IgD-negative memory B cell (primary cell): ENCODE results near the gene GJB5. TPM values are rescaled to one million over a fixed set of nuclear protein-coding genes. Genes with fewer than 3 reads are reported as not detected.
"Not testable (repeated sequence)": the region's sequence is repeated elsewhere in the genome, so short reads cannot be mapped to it uniquely, and the experiment has no call there.

Experiments used
- H3K27ac Mint-ChIP-seq, 3 donors: one replicate each; pipeline ENCODE4 v1.8.0; 2020 to 2022; ENCODE audit warnings: mild to moderate bottlenecking in 3 of 3, mixed read lengths in 3 of 3, moderate library complexity in 1 of 3
- H3K27me3 Mint-ChIP-seq: one replicate; pipeline ENCODE4 v1.8.0; 2021; ENCODE audit warnings: mixed read lengths
- H3K36me3 Mint-ChIP-seq: one replicate; pipeline ENCODE4 v1.8.0; 2020; ENCODE audit warnings: mild to moderate bottlenecking, mixed read lengths
- H3K4me1 Mint-ChIP-seq, 3 donors: one replicate each; pipeline ENCODE4 v1.8.0; 2020 to 2022; ENCODE audit warnings: mixed read lengths in 3 of 3, mild to moderate bottlenecking in 1 of 3
- H3K4me3 Mint-ChIP-seq, 4 donors: one replicate each; pipeline ENCODE4 v1.8.0; 2020 to 2022; ENCODE audit warnings: mild to moderate bottlenecking in 4 of 4, mixed read lengths in 4 of 4, moderate library complexity in 3 of 4
- H3K9me3 Mint-ChIP-seq, 3 donors: one replicate each; pipeline ENCODE4 v1.8.0; 2020 to 2021; ENCODE audit warnings: mixed read lengths in 3 of 3, mild to moderate bottlenecking in 1 of 3
- polyA plus RNA-seq: library from polyadenylated mRNA; unstranded; fragments of 300-500 nt; fragmentation: Illumina TruSeq; gene quantifications from one replicate; pipeline ENCODE4 v1.2.3, GENCODE V29; 2021

GJB5 gene
- polyA plus RNA-seq, 1 donor from 2014 or later: not detected

DNA sequence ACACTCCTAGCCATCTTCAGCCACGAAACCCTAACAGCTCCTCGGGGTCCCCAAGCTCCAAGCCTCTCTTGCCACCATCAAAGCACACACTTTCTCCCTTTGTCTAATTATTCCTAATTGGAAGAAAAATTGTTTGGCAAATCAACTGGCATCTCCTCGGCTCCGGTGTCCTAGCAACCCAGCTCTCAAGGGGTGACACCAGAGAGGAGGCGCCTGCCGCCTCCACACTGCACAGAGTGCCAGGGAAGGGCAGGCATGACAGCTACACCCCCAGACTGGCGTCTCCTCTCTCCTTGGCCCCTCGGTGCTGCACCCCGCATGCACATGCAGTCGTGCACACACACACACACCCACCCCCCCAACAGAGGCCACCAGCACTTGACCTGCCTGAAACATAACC lies 18.2 kb upstream of the GJB5 start:
- H3K4me3 Mint-ChIP-seq: no peak overlapping the region

GRCh38 chr1:34737236-34737635 lies 17.6 kb upstream of the GJB5 start:
- not testable (repeated sequence) for H3K36me3 Mint-ChIP-seq

More for the DNA sequence above, 18.2 kb upstream of the GJB5 start:
- H3K9me3 Mint-ChIP-seq: no peaks in the 10 kb centered on the region
- peaks cover 5% of the 10 kb centered on the region for H3K27me3 Mint-ChIP-seq
- H3K4me1 Mint-ChIP-seq: no peaks in the 10 kb centered on the region
- no peaks in the 10 kb centered on the region for H3K36me3 Mint-ChIP-seq
- H3K27ac Mint-ChIP-seq: no peak overlapping the region

GRCh38 chr1:34739613-34740012 lies 15.2 kb upstream of the GJB5 start:
- Mint-ChIP-seq H3K27me3 (peaks cover 2% of the 10 kb centered on the region), H3K4me3 (no peak overlapping the region), H3K27ac (no peak overlapping the region), H3K4me1 (peaks cover 0 to 4% (median 0%) of the 10 kb centered on the region in 3 donors), H3K36me3 (no peaks in the 10 kb centered on the region), H3K9me3 (no peaks in the 10 kb centered on the region)

More at GRCh38 chr1:34737236-34737635, 17.6 kb upstream of the GJB5 start:
- H3K27me3 Mint-ChIP-seq, H3K4me3 Mint-ChIP-seq, H3K9me3 Mint-ChIP-seq, H3K27ac Mint-ChIP-seq, H3K4me1 Mint-ChIP-seq: not testable (repeated sequence)

DNA sequence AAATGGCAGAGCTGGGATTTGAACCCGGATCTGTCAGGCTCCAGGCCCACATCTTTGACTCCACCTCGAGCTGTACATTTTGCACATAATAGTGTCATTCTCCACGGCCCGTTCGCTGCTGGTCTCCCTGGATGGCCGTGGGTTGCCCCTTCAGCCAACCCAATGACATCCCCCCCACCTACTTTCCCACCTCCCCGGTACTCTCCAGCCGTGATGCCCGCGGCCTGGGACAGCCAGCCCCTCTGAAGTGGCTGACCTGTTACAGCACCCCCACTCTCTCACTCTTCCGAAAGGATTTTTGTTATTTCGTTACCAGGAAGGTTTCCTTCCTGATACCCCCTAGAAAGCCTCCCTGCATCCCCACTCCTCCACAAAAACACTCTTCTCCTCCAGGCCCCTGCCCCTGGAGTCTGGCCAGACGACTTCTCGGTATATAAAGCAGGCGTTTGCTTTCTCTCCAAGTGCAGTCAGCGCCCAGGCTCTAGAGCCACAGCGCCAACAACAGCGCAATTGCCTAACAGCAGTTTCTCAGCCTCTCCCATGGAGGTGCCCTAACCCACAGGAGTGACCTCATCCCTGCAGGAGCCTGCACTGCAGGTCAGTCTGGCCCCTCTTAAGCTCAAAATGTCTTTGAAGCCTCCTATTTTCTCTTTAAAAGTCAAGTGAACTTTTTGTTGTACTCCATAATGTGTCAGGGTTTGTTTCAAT lies 14.5 kb upstream of the GJB5 start:
- Mint-ChIP-seq H3K4me3 (no peak overlapping the region), H3K27me3 (peaks cover 5% of the 10 kb centered on the region), H3K27ac (peak overlapping the region in 1 of 3 donors; percentile 78), H3K4me1 (peaks cover 0 to 4% (median 0%) of the 10 kb centered on the region in 3 donors), H3K9me3 (no peaks in the 10 kb centered on the region), H3K36me3 (no peaks in the 10 kb centered on the region)

- Mint-ChIP-seq H3K27ac (no peak overlapping the region), H3K36me3 (no peaks in the 10 kb centered on the region), H3K4me3 (no peak overlapping the region), H3K27me3 (peaks cover 2% of the 10 kb centered on the region), H3K4me1 (peaks cover 0 to 4% (median 0%) of the 10 kb centered on the region in 3 donors), H3K9me3 (no peaks in the 10 kb centered on the region)
Measured at GRCh38 chr1:34742667-34743270, 12.1 kb upstream of the GJB5 start.

GRCh38 chr1:34743775-34744174 lies 11.1 kb upstream of the GJB5 start:
- H3K4me1 Mint-ChIP-seq: peaks cover 0 to 4% (median 0%) of the 10 kb centered on the region in 3 donors
- no peak overlapping the region for H3K4me3 Mint-ChIP-seq
- H3K9me3 Mint-ChIP-seq: no peaks in the 10 kb centered on the region
- no peak overlapping the region for H3K27ac Mint-ChIP-seq
- H3K36me3 Mint-ChIP-seq: no peaks in the 10 kb centered on the region
- peaks cover 4% of the 10 kb centered on the region for H3K27me3 Mint-ChIP-seq

DNA sequence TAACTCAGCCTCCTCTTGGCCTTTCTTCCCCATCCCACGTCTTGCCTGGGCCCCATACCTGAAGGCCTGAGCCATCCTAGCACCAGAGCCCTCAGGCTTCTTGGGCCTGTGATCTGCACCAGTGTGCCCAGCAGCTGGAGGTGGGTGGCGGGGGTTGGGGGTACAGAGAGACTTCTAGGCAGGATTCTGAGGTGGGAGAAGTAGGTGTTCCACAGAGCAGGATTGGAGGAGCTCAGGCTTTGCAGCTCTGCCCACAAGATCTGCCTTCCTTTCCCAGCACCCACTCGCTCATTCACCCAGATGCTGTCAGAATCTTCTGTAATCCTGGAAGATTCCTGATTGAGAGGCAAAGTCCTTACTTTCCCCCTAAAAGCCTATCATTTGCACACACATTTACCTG lies 10.0 kb upstream of the GJB5 start:
- no peaks in the 10 kb centered on the region for H3K9me3 Mint-ChIP-seq
- no peak overlapping the region for H3K27ac Mint-ChIP-seq
- peaks cover 0 to 4% (median 0%) of the 10 kb centered on the region in 3 donors for H3K4me1 Mint-ChIP-seq
- H3K36me3 Mint-ChIP-seq: no peaks in the 10 kb centered on the region
- H3K27me3 Mint-ChIP-seq: peaks cover 4% of the 10 kb centered on the region
- H3K4me3 Mint-ChIP-seq: no peak overlapping the region

DNA sequence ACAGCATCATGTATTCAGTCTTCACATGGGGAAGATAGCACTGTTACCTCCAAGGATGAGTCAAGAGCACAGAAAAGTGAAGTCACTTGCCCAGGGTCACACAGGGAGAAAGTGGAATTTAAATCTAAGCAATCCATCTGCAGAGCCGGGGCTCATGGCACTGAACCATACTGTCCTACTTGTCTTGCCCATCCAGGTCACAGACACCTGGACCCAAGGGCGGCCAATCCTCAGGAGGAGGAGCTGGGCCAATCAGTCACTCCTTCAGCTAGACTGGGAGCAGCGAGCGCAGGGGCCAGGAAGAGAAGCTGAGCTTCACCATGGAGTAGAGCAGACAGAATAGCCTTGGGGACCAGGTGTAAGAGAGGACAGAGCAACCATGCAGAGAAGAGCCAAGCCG lies 9.2 kb upstream of the GJB5 start:
- Mint-ChIP-seq H3K4me1 (peaks cover 0 to 4% (median 0%) of the 10 kb centered on the region in 3 donors), H3K27me3 (peaks cover 4% of the 10 kb centered on the region), H3K36me3 (no peaks in the 10 kb centered on the region), H3K4me3 (no peak overlapping the region), H3K27ac (no peak overlapping the region), H3K9me3 (no peaks in the 10 kb centered on the region)

DNA sequence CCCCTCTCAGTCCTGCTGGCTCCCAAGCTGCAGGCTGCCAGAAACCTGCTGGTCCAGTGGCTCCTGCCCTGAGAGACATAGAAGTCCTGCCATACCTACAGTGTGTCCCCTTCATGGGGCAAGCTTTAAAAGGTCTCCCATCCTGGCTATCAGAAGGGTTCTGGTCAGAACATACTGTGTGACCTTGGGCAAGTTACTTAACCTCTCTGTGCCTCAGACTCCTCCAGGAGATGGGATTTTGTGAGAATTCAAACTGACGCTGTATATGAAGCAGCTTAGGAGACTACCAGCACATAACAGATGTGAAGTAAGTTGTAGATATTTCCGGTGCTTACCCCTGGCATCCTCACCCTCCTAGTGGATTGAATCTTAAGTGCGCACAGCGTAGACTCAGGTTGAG lies 8.7 kb upstream of the GJB5 start:
- Mint-ChIP-seq H3K36me3 (no peaks in the 10 kb centered on the region), H3K4me1 (peaks cover 0 to 4% (median 0%) of the 10 kb centered on the region in 3 donors), H3K9me3 (no peaks in the 10 kb centered on the region), H3K27me3 (peaks cover 4% of the 10 kb centered on the region), H3K4me3 (no peak overlapping the region), H3K27ac (no peak overlapping the region)

GRCh38 chr1:34746785-34747637 lies 7.8 kb upstream of the GJB5 start:
- Mint-ChIP-seq H3K27ac (no peak overlapping the region), H3K4me1 (peaks cover 0 to 4% (median 0%) of the 10 kb centered on the region in 3 donors), H3K9me3 (no peaks in the 10 kb centered on the region), H3K36me3 (no peaks in the 10 kb centered on the region), H3K4me3 (no peak overlapping the region), H3K27me3 (peaks cover 4% of the 10 kb centered on the region)

GRCh38 chr1:34747638-34747941 lies 7.3 kb upstream of the GJB5 start:
- Mint-ChIP-seq H3K27me3 (peaks cover 4% of the 10 kb centered on the region), H3K36me3 (no peaks in the 10 kb centered on the region), H3K4me1 (no peaks in the 10 kb centered on the region), H3K9me3 (no peaks in the 10 kb centered on the region), H3K4me3 (no peak overlapping the region), H3K27ac (no peak overlapping the region)

- Mint-ChIP-seq H3K27ac (no peak overlapping the region), H3K4me1 (no peaks in the 10 kb centered on the region), H3K27me3 (peaks cover 7% of the 10 kb centered on the region), H3K9me3 (peaks cover 0 to 3% (median 2%) of the 10 kb centered on the region in 3 donors), H3K4me3 (no peak overlapping the region), H3K36me3 (no peaks in the 10 kb centered on the region)
Measured at GRCh38 chr1:34749992-34750391, 4.9 kb upstream of the GJB5 start.

- peaks cover 0 to 3% (median 2%) of the 10 kb centered on the region in 3 donors for H3K9me3 Mint-ChIP-seq
- no peak overlapping the region for H3K4me3 Mint-ChIP-seq
- H3K27ac Mint-ChIP-seq: no peak overlapping the region
- no peaks in the 10 kb centered on the region for H3K36me3 Mint-ChIP-seq
- peaks cover 5% of the 10 kb centered on the region for H3K27me3 Mint-ChIP-seq
- no peaks in the 10 kb centered on the region for H3K4me1 Mint-ChIP-seq
Measured at GRCh38 chr1:34750610-34751009, 4.2 kb upstream of the GJB5 start.

DNA sequence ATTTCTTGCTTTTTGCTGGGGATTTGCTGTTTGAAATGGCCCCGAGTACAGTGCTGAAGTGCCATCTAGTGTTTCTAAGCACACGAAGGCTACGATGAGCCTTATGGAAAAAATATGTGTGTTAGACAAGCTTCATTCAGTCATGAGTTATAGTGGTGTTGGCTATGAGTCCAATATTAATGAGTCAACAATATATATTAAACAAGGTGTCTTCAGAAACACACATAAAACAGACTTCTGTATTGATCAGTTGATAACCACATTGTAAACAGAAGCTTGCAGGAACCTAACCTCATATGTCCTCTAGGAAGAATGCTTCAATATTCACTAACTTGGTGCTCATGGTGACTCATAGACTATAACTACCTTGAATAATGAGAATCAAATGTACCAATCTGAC lies 1.7 kb upstream of the GJB5 start:
- Mint-ChIP-seq H3K4me1 (peaks cover 0 to 1% (median 0%) of the 10 kb centered on the region in 3 donors), H3K36me3 (no peaks in the 10 kb centered on the region), H3K27ac (no peak overlapping the region), H3K27me3 (peaks cover 3% of the 10 kb centered on the region), H3K9me3 (peaks cover 0 to 3% (median 2%) of the 10 kb centered on the region in 3 donors), H3K4me3 (no peak overlapping the region)

DNA sequence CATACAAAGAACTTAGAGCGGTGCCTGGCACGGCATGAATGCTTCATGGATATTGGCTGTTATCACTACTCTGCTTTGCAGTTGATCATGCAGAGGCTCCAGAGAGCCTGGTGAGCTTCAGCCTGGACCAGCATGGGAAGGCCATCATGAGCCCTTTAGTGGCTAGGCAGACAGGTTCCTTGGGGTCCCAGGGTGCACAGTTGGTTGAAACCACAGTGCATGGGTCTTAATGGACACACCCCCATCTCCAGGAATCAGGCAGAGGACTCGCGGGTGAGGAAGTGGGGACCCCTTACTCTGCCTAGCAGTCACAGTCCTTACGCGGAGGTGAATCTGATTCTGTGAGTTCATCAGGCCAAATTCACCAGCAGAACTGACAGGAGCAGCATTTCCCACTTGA lies 1.1 kb downstream of the GJB5 start:
- Mint-ChIP-seq H3K9me3 (peaks cover 0 to 3% (median 2%) of the 10 kb centered on the region in 3 donors), H3K27ac (no peak overlapping the region), H3K4me3 (no peak overlapping the region), H3K36me3 (no peaks in the 10 kb centered on the region), H3K27me3 (peaks cover 3% of the 10 kb centered on the region), H3K4me1 (peaks cover 0 to 1% (median 0%) of the 10 kb centered on the region in 3 donors)
